Fibroblast of skin of scalp (primary cell): ENCODE results near the gene ELOVL6. TPM values are rescaled to one million over a fixed set of nuclear protein-coding genes. Genes with fewer than 3 reads are reported as not detected.
"Not testable (repeated sequence)": the region's sequence is repeated elsewhere in the genome, so short reads cannot be mapped to it uniquely, and the experiment has no call there.

Experiments
- DNase-seq: peaks from one replicate; pipeline ENCODE4 v3.0.0-alpha.2; 2013
- polyA plus RNA-seq, 2 experiments: library from polyadenylated mRNA; unstranded; fragments of 120-200 nt; gene quantifications; one replicate each; pipeline ENCODE4 v1.2.1, GENCODE V29; 2013; ENCODE audit not compliant: insufficient read length in 2 of 2

ELOVL6 gene, protein sequence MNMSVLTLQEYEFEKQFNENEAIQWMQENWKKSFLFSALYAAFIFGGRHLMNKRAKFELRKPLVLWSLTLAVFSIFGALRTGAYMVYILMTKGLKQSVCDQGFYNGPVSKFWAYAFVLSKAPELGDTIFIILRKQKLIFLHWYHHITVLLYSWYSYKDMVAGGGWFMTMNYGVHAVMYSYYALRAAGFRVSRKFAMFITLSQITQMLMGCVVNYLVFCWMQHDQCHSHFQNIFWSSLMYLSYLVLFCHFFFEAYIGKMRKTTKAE
- polyA plus RNA-seq (2013, experiment 1 of 2; ENCODE audit: insufficient read length), result 15.2 TPM
- 13.9 TPM for polyA plus RNA-seq (2013, experiment 2 of 2; ENCODE audit: insufficient read length)

- peak; percentile 72 for DNase-seq
These were observed at the start of gene ELOVL6 for GRCh38 chr4:110198435-110199416. ELOVL6 (minus strand) TSS chr4:110198615; CDS start chr4:110198335, 280 bp downstream.

GRCh38 chr4:110248100-110248499 is 49.7 kb upstream of the ELOVL6 start:
- no peak for DNase-seq

GRCh38 chr4:110247591-110247990 is 49.2 kb upstream of the ELOVL6 start:
- no peak for DNase-seq

DNA sequence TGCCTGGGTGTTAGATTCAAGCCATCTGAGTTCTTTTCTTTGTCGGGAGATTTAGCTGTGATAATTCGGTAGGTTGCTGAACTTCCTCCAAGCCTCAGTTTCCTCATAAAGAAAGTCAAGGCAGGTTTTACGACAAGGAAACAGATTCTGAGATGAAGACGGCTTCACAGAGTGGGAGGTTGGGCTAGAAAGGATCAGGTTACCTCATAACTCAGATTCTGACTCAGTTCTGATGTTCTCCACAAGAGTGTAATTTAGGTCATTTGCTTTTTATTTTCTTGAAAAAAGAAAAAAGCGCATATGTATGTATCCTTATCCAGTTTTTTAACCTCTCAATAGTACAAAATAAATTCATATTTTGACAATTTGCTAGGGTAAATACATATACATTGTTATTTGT is 47.2 kb upstream of the ELOVL6 start:
- peak; percentile 23 for DNase-seq

DNA sequence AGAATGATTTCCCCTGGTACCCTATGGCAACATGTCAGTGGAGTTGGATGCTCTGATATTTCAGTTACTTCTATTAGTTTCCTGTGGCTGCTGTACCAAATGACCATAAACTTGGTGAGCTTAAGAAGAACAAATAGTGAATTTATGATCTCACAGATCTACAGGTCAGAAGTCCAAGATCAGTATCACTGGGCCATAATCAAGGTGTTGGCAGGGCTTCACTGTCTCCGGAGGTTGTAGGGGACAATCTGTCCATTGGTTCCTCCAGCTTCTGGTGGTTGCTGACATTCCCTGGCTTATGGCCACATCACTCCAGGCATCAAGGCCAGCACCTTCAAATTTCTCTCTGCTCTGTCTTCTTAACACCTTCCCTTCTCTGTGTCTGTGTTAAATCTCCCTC is 37.9 kb upstream of the ELOVL6 start:
- DNase-seq, result no peak

DNA sequence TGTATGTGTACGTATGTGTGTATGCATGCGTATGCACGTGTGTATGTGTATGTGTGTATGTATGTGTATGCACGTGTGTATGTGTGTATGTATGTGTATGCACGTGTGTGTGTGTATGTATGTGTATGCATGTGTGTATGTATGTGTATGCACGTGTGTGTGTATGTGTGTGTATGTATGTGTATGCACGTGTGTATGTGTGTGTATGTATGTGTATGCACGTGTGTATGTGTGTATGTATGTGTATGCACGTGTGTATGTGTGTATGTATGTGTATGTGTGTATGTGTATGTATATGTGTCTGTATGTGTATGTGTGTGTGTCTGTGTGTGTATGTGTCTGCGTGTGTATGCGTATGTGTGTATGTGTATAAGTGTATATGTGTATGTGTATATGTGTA is 35.2 kb upstream of the ELOVL6 start:
- DNase-seq, result not testable (repeated sequence)

DNA sequence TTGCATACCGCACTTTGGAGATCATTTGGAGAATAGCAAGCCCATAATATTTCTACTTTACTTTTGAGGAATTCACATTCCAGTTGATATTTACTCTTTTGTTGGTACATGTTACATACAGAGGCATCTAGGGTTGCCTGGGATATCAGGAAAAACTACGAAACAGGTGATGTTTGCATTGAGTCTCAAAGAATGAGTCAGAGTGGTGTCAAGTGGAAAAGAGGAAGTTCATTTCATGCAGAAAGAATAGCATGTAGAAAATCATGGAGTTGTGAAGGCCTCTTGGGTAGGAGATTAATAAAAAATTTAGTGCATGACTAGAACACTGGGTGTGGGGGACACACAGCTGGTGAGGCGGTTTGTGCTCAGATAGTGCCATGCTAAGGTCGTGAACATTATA is 33.5 kb upstream of the ELOVL6 start:
- no peak for DNase-seq

GRCh38 chr4:110229266-110229665 is 30.9 kb upstream of the ELOVL6 start:
- no peak for DNase-seq

DNA sequence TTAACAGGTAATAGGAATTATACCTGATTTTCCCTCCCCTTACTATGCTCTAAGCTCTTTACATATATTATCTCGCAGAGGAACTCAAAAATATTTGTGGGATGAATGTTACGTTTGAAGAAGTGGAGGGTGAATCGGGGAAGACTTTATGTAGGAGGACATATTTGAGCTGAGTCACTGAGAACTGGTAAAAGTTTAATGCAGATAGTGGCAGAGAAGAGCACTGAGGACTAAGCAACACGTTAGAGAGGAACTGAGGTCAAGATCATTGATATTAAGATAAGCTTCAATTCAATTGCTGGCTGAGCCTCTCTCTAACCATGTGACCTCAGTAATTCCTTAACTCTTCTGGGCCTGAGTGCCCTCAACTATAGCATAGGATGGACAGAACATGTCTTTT is 26.4 kb upstream of the ELOVL6 start:
- no peak for DNase-seq

GRCh38 chr4:110224142-110224541 is 25.7 kb upstream of the ELOVL6 start:
- no peak for DNase-seq

- DNase-seq, result not testable (repeated sequence)
These were observed 20.5 kb upstream of the ELOVL6 start for GRCh38 chr4:110218935-110219334.

DNA sequence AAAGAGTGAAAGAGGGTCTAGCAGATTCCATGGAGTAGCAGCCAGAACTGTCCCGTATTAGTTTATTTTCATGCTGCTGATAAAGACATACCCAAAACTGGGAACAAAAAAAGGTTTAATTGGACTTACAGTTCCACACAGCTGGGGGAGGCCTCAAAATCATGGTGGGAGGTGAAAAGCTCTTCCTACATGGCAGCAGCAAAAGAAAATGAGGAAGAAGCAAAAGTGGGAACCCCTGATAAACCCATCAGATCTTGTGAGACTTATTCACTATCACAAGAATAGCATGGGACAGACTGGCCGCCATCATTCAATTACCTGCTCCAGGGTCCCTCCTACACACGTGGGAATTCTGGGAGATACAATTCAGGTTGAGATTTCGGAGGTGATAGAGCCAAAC is 18.8 kb upstream of the ELOVL6 start:
- DNase-seq, result not testable (repeated sequence)

DNA sequence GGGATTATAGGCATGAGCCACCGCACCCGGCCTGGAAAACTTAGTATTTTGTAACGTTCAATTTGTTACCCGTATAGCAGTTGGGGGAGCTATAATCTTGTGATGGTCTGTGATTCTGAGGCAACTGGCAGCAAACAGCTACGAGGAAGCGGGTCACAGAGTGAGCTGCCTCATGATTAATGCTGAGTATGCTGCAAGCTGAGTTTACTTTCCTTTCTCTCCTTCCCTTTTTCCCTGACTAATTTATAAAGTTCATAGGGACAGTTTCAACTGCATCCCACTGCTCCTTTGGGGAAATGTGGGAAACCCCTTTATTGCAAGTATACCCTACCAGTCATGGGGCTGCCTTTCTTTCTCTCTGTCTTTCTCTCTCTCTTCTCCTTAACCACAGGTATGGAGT is 17.7 kb upstream of the ELOVL6 start:
- DNase-seq, result no peak

DNA sequence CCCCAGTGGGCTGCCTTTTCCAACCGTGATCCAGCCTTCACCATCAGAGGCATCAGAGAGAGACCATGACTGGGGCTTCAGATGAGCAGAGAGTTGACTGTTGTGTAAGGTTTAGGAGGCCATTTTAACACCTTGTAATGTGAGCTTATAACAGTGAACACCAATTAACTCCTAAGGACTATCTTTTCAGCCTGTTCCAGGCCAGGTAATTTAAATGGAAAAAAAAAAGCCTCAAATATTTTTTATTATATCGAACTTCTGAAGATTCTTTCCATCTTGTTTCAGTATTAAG is 13.3 kb upstream of the ELOVL6 start:
- DNase-seq, result no peak

- peak; percentile 51 for DNase-seq
These were observed 12.8 kb upstream of the ELOVL6 start for GRCh38 chr4:110211007-110211769.

DNA sequence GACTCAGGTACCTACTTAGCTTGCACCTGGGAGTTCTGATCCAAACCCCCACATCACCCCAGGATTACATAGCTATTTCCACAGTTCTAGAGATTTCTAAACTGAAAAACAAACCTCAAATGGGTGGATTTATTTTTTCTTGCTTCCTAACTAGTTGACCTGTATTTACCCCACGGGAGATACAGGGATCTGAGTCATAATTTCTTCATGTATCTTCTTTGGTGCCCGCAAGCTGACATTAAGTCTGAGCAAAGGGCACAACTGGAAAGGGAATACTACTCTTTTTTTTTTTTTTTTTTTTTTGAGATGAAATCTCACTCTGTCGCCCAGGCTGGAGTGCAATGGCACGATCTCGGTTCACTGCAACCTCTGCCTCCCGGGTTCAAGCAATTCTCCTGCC is 10.0 kb upstream of the ELOVL6 start:
- DNase-seq, result no peak

- no peak for DNase-seq
These were observed 8.8 kb upstream of the ELOVL6 start for GRCh38 chr4:110207233-110207632.

GRCh38 chr4:110202024-110202423 is 3.6 kb upstream of the ELOVL6 start:
- no peak for DNase-seq

DNA sequence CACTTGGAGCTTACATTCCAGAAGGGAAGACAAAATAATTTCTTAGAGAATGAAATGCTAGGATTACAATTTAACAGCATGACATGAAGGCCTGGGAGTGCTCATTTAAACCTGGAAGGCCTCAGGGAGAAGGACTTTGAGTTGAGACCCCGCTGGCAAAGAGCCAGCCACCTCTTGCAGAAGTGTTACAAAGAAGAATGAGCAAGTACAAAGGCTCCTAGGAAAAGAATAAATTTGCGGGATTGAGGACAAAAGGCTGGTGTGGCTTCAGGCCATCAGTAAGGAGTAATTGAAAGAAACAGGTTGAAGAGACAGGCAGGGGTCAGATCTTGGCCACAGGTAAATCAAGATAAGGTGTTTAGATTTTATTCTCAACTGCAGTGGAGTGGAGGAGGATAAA is 3.1 kb upstream of the ELOVL6 start:
- DNase-seq, result no peak

DNA sequence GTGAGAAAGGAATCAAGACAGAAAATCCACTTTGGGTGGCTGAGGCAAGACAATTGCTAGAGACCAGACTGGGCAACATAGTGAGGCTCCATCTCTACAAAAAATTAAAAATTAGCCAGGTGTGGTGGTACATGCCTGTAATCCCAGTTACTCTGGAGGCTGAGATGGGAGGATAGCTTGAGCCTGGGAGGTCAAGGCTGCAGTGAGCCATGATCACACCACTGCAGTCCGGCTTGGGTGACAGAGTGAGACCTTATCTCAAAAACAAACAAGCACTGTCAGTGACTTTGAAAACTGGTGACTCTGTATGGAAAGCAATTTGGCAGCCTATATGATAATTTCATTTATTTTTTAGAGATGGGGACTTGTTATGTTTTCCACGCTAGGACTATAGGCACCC is 2.3 kb upstream of the ELOVL6 start:
- no peak for DNase-seq

DNA sequence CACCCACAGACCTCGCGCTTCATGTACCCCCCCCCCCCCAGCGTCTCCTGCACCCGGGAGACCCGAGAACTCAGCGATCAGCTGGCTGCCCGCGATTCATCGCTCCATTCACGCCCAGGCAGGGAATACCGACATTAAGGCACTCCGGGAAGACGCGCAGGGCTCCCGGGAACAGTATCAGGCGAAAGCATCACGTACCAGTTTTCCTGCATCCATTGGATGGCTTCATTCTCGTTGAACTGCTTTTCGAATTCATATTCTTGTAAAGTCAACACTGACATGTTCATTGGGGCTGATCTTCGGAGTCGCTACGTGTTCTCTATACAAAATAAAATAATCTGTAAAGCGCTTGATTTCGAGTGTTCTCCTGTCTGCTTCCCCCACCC is 373 bp downstream of the ELOVL6 start:
- peak; percentile 16 for DNase-seq

GRCh38 chr4:110197529-110198042 is 829 bp downstream of the ELOVL6 start:
- DNase-seq, result peak; percentile 45
